ENCODE results near the gene TMEM98.

- TF ChIP-seq CTCF (conservative IDR thresholded peaks at IDR 0.05 in 1 of 2, IDR thresholded peaks at IDR 0.05 in 1 of 2; ENCODE audit: extremely low read depth in 1 of 2, insufficient read depth in 1 of 2, low read depth in 1 of 2, low read length in 2 of 2): no peak
- no peak for TF ChIP-seq EZH2 (IDR thresholded peaks at IDR 0.05; ENCODE audit: borderline replicate concordance, low read length)
Measured at GRCh38 chr17:32914181-32914580, 13.8 kb upstream of the TMEM98 start.

Measured in mammary epithelial cell (primary cell).